ENCODE results near the gene BROX. TPM values are rescaled to one million over a fixed set of nuclear protein-coding genes. Genes with fewer than 3 reads are reported as not detected.

The BROX gene
- total RNA-seq, 4 donors from 2014 or later, result 35.7 to 47.9 (median 41.4) TPM

DNA sequence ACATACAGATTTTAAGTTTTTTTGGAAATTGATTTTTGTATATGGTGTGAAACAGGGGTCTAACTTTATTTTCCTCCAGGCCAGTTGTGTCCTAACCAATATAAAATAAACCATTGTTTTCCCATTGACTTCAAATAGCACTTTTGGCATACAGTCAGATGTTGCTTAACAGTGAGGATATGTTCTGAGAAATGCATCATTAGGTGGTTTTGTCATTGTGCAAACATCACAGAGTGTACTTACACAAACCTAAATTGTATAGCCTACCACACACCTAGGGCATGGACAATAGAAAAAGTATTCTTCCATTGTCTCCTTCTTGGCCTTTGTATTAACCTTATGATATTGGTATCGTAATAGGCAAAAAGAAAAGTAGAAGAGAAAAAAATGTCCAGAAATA lies 65.1 kb downstream of the BROX start:
- H3K4me3 ChIP-seq, result no peak overlapping the region
- no peak for DNase-seq (ENCODE audit: low spot score in 2 of 2)
- no peaks in the 10 kb centered on the region for H3K9me3 ChIP-seq
- peaks cover 0 to 7% (median 3%) of the 10 kb centered on the region in 4 donors for H3K4me1 ChIP-seq
- H3K27ac ChIP-seq, result no peak overlapping the region
- 89 to 91% methylated on average over 1 of the region's 1 CpG for WGBS, 2 donors
- H3K27me3 ChIP-seq, result no peaks in the 10 kb centered on the region
- TF ChIP-seq EP300 (IDR thresholded peaks at IDR 0.05) (peak in 1 of 2 donors; percentile 43), POLR2A (IDR thresholded peaks at IDR 0.05) (no peak)
- no peaks in the 10 kb centered on the region for H3K36me3 ChIP-seq

DNA sequence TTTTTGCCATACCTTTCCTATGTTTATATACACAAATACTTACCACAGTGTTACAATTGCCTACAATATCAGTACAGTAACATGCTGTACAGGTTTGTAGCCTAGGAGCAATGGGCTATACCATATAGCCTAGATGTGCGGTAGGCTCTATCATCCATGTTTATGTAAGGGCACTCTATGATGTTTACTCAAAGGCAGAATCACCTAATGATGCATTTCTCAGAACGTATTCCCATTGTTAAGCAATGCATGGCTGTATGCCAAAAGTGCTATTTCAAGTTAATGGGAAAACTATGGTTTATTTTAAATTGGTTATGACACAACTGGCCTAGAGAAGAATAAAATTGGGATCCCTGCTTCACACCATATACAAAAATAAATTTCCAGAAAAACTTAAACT lies 65.6 kb downstream of the BROX start:
- Histone ChIP-seq H3K9me3 (no peaks in the 10 kb centered on the region), H3K4me1 (peaks cover 0 to 7% (median 3%) of the 10 kb centered on the region in 4 donors), H3K27ac (no peak overlapping the region), H3K36me3 (no peaks in the 10 kb centered on the region), H3K27me3 (no peaks in the 10 kb centered on the region), H3K4me3 (no peak overlapping the region)
- peak in 1 of 2 donors; percentile 49 for DNase-seq (ENCODE audit: low spot score in 2 of 2)
- TF ChIP-seq EP300 (IDR thresholded peaks at IDR 0.05), result no peak
- TF ChIP-seq, protein P1, sequence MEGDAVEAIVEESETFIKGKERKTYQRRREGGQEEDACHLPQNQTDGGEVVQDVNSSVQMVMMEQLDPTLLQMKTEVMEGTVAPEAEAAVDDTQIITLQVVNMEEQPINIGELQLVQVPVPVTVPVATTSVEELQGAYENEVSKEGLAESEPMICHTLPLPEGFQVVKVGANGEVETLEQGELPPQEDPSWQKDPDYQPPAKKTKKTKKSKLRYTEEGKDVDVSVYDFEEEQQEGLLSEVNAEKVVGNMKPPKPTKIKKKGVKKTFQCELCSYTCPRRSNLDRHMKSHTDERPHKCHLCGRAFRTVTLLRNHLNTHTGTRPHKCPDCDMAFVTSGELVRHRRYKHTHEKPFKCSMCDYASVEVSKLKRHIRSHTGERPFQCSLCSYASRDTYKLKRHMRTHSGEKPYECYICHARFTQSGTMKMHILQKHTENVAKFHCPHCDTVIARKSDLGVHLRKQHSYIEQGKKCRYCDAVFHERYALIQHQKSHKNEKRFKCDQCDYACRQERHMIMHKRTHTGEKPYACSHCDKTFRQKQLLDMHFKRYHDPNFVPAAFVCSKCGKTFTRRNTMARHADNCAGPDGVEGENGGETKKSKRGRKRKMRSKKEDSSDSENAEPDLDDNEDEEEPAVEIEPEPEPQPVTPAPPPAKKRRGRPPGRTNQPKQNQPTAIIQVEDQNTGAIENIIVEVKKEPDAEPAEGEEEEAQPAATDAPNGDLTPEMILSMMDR (IDR thresholded peaks at IDR 0.05), result no peak
- no peak for TF ChIP-seq POLR2A (IDR thresholded peaks at IDR 0.05)
- WGBS, 2 donors, result 43 to 52% methylated on average over 2 of the region's 2 CpGs

DNA sequence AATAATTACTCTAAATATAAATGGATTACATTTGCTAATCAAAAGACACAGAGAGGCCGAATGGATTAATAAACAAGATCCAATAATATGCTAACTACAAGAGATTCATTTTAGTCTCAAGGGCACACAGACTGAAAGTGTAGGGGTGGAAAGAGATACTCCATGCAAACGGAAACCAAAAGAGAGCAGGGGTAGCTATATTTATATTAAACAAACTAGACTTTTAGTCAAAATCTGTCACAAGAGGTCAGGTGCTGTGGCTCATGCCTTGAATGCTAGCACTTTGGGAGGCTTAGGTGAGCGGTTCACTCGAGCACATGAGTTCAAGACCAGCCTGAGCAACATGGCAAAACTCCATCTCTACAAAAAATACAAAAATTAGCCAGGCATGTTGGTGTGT lies 68.9 kb downstream of the BROX start:
- TF ChIP-seq POLR2A (IDR thresholded peaks at IDR 0.05), result no peak
- TF ChIP-seq EP300 (IDR thresholded peaks at IDR 0.05), result no peak
- TF ChIP-seq, protein P1 (IDR thresholded peaks at IDR 0.05), result no peak
- no peaks in the 10 kb centered on the region for H3K27me3 ChIP-seq

DNA sequence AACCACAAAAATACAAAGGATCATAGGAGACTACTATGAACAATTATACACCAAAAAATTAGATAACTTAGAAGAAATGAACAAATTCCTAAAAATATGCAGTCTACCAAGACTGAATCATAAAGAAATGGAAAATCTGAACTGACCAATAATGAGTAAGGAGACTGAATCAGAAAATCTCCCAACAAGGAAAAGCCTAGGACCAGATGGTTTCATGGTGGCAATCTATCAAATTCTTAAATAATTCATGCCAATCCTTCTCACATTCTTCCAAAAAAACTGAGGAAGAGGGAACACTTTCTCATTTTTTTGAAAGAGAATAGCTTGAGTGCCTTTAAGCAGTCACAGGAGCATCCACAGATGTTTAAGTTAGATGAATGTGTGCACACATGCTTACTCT lies 70.7 kb downstream of the BROX start:
- TF ChIP-seq EP300 (IDR thresholded peaks at IDR 0.05) (no peak), POLR2A (IDR thresholded peaks at IDR 0.05) (no peak)
- TF ChIP-seq, protein P1 (IDR thresholded peaks at IDR 0.05), result no peak
- no peaks in the 10 kb centered on the region for H3K9me3 ChIP-seq
- no peaks in the 10 kb centered on the region for H3K36me3 ChIP-seq
- H3K4me3 ChIP-seq, result no peak overlapping the region
- no peaks in the 10 kb centered on the region for H3K27me3 ChIP-seq
- peaks cover 0 to 31% (median under 1%) of the 10 kb centered on the region in 4 donors for H3K4me1 ChIP-seq
- no peak overlapping the region for H3K27ac ChIP-seq
- DNase-seq (ENCODE audit: low spot score in 2 of 2), result no peak

More for the DNA sequence above, 68.9 kb downstream of the BROX start:
- H3K27ac ChIP-seq, result no peak overlapping the region
- H3K4me3 ChIP-seq, result no peak overlapping the region
- DNase-seq (ENCODE audit: low spot score in 2 of 2), result no peak
- 68 to 80% methylated on average over 4 of the region's 4 CpGs for WGBS, 2 donors
- no peaks in the 10 kb centered on the region for H3K36me3 ChIP-seq
- H3K9me3 ChIP-seq, result no peaks in the 10 kb centered on the region
- H3K4me1 ChIP-seq, result peaks cover 0 to 29% (median 3%) of the 10 kb centered on the region in 4 donors

DNA sequence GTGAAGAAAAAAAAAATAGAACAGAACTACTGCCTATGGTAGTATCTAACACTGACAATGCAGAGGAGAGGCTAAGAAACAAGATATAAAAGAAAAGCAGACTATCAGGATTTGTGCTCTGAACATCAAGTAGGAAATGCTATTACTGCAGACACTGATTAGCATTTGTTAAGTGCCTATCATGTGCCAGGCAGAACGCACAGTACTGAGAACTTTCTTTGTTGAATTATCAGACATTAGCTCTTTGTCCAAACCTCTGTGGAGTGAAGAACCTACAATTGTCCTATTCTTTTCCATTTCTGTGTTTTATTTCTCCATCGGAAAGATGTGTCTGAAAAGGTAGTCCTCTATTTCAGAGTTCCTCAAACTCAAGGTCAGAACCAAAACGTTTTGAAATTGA lies 72.0 kb downstream of the BROX start:
- Histone ChIP-seq H3K9me3 (no peaks in the 10 kb centered on the region), H3K27ac (peak overlapping the region in 2 of 4 donors; percentile 8 to 55), H3K4me3 (no peak overlapping the region), H3K36me3 (no peaks in the 10 kb centered on the region), H3K4me1 (peaks cover 0 to 32% (median 0%) of the 10 kb centered on the region in 4 donors), H3K27me3 (no peaks in the 10 kb centered on the region)
- WGBS, 2 donors, result 22 to 29% methylated on average over 3 of the region's 3 CpGs
- DNase-seq (ENCODE audit: low spot score in 2 of 2), result no peak
- TF ChIP-seq, protein P1 (IDR thresholded peaks at IDR 0.05), result no peak

Other genes with a start within 250 kb of the BROX start
- gene HHIPL2, start 164.5 kb upstream of the BROX start, total RNA-seq, result 1 to 10 TPM in 1 of 4 donors, under 1 TPM in 1, not detected in 2; 0.21 to 1.5 TPM
- 10 to 100 TPM in 1 of 4 donors, 1 to 10 TPM in 3; 3.9 to 14.4 (median 8.0) TPM for gene TAF1A, start 122.6 kb upstream of the BROX start, total RNA-seq
- 10 to 100 TPM; 30.4 to 91.5 (median 61.0) TPM for gene MIA3, start 94.5 kb upstream of the BROX start, total RNA-seq
- gene AIDA, start 73 bp upstream of the BROX start, total RNA-seq, result 10 to 100 TPM; 67.8 to 90.2 (median 70.1) TPM
- 10 to 100 TPM in 1 of 4 donors, 1 to 10 TPM in 1, not detected in 2; 1.0 to 22.7 TPM for gene FAM177B, start 24.6 kb downstream of the BROX start, total RNA-seq
- gene DISP1, start 102.5 kb downstream of the BROX start, total RNA-seq, result 10 to 100 TPM; 10.5 to 16.4 (median 15.7) TPM